OCI-LY7 (cell line): ENCODE results near the gene GRAP2.

Experiments
- CTCF ChIP-seq: fragments of 200-600 bp; sonication (generic); conservative IDR thresholded peaks from 2 replicates; pipeline ENCODE4 v1.5.1; 2014; ENCODE audit warnings: mild to moderate bottlenecking, antibody characterized with exemption, low read length, moderate library complexity, mixed read lengths
- EZH2phosphoT487 ChIP-seq: fragments of 200-600 bp; sonication (generic); IDR thresholded peaks from 2 replicates; pipeline ENCODE4 v1.6.1; 2018; ENCODE audit warnings: low read depth, borderline replicate concordance, mild to moderate bottlenecking, mixed run types, antibody characterized with exemption, low read length, moderate library complexity, mixed read lengths

- TF ChIP-seq CTCF, result no peak
- no peak for TF ChIP-seq EZH2phosphoT487
These were observed 7.3 kb downstream of the GRAP2 start for GRCh38 chr22:39908136-39908535.
